RKO (cell line): ENCODE data around the gene CLCN5.
A peak's percentile ranks its signal among the peaks of the same experiment; 100 is the strongest.

Experiments used
- DNase-seq: peaks from one replicate; pipeline ENCODE4 v3.0.0-alpha.2; 2016; ENCODE audit warnings: low spot score

The CLCN5 gene

GRCh38 chrX:50088645-50089044 is 166.2 kb downstream of the CLCN5 start:
- no peak for DNase-seq

DNA sequence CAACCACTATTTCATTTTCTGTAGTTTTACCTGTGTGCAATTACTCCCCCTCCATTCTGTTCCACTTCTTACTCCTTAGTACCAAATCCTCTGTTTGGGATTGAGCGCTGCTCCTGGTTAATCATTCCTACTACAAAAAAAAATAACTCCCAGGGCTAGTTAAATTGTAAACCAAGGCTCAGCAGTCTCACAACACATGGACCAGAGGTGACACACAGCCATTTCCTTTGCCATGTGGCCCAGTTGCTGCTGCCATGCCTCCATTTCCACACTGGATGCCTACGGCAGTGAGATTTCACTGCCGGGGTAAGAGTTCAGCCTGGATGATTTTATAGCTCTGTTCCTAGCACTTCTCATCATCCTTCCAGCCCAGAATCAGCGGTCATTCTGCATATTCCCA is 171.2 kb downstream of the CLCN5 start:
- DNase-seq, result no peak

DNA sequence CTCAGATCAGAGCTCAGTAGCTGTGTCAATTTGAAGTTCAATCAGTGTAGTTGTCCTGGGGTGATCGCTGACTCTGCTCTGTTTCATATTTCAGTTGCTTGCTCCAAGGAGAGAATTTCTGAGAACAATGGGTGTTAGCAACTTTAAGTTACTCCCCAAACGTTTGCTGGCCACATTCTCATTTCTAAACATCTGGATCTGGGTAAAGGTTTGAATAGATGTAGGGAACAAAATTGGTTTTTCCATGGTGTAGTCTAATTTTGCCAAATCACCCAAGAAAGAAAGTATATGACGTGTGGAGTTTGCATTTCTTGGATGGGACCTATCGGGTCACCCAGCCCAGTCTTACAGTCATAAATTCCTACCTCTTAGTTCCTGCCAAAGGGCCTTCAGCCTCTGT is 174.7 kb downstream of the CLCN5 start:
- DNase-seq, result no peak

DNA sequence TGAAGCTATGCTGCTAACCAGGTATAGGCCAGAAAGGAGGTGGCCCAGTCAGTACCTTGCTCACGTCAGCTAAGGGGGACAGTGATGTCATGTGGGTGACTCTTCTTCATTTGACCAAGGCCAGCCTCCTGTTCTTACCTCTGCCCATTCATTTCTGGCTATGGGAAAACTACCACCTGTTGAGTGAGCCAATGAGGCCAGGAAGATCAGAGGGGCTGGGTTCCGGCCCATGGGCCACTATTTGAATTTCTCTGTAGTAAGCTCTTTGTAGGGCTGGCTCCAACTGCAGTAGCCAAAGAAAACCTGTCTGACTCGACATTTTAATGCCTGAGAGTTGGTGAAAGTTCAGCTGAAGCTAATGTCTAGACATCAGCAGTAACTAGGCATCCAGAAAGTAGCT is 175.8 kb downstream of the CLCN5 start:
- no peak for DNase-seq

- DNase-seq, result no peak
Measured at GRCh38 chrX:50098749-50099148, 176.4 kb downstream of the CLCN5 start.

- no peak for DNase-seq
Measured at GRCh38 chrX:50099331-50099730, 176.9 kb downstream of the CLCN5 start.

DNA sequence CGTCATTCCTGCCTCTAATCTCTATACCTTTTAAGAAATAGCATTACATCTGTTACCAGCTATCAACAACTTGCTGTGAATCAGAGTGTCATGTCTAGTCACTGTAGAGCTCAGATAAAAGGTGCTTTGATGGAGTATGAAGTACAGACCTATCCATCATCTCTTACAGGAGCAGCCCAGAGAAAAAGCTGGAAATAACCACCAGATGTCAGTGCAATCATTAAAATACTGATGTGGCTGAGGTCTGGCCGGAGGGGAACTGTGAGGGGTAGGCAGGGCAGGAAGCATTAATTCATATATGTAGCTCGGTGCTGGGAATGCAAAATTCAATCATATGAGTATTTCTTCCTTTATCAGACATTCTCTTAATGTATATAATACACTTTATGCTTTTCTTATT is 177.8 kb downstream of the CLCN5 start:
- peak; percentile 29 for DNase-seq

DNA sequence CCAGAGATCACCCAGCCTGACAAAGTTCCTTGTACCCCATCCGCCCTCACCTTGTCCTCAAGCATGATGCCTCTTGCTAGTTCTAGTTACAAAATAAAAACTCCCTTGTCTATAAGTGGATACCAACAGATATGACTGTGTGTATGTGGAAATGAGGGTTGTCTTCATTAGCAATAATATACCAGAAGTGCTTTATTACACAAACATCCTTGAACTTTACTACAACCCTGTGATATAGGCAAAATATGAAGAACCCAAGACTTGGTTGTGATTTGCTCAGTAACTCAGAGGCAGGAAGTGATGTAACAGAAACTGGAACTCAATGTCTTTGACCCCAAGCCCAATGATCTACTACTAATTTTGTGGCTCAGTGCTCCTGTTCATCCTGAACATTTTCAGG is 180.8 kb downstream of the CLCN5 start:
- no peak for DNase-seq

DNA sequence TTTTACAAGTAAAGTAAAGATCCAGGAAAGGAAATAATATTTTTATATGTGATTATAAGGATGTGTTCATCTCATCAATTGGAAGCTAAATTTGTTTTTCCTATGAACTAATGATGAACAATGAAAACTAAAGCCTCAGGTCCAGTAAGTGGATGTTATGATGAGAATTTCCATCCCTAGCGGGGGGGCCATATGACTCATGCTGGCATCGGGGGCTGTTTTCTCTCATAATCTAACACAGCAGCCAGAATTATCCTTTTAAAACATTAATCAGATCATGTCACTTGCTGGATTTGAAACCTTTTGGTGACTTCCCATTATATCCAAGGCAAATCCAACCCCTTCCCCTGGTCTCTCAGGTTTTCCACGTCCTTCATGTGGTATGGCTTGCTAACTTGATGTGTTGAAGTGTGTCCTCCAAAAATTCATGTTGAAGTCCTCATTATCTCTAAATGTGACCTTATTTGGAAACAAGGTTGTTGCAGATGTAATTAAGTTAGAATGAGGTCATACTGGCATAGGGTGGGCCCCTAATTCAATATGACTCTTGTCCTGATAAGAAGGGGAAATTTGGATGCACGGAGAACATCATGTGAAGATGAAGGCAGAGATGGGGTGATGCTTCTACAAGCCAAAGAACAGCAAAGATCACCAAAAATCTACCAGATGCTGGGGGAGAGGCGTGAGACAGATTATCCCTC is 181.6 kb downstream of the CLCN5 start:
- DNase-seq, result no peak

DNA sequence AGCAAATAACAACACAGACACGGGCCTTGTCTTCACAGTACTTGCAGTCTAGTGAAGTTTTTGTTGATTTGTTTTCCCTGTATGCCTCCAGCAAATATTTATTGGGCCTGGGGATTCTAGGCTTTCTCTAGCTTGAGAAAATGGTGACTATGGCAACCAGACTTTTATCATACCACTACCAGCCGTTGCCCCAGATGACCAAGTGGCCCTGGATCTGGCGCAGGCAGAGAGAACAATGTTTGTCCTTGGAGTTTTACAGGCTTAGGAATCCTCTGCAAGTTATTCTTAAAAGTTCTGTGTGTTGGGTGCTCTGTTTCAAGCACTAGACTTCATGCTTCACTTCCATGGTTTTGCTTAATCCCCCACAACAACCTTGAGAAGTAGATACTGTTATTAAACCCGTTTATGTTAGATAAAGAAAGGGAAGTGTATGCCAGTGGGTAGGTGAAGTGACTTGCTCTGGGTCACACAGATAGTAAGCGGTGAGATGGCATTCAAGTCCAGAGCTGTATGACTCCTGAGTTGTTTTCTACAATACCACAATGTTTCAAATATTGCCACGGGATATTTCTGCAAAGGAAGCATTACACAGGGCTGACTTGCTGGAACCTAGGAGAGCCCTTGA is 183.8 kb downstream of the CLCN5 start:
- no peak for DNase-seq

DNA sequence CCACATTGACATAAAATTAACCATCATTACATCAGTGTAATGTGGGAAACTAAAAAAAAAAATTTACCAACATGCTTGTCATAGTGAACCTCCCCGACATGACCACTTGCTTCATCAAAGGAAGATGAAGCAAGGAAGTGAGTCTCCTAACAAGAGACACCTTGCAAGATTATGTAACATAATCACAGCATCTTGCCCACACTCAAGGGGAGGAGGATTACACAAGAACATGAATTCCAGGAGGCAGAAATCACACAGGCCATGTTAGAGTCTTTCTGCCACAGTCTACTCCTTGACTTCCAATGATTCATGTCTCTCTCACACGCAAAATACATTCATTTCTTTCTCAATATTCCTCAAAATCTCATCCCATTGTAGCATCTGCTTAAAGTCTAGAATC is 185.1 kb downstream of the CLCN5 start:
- DNase-seq, result no peak

- no peak for DNase-seq
Measured at GRCh38 chrX:50108264-50108663, 185.9 kb downstream of the CLCN5 start.

GRCh38 chrX:50111742-50112141 is 189.3 kb downstream of the CLCN5 start:
- DNase-seq, result no peak

GRCh38 chrX:50114113-50114512 is 191.7 kb downstream of the CLCN5 start:
- DNase-seq, result no peak

DNA sequence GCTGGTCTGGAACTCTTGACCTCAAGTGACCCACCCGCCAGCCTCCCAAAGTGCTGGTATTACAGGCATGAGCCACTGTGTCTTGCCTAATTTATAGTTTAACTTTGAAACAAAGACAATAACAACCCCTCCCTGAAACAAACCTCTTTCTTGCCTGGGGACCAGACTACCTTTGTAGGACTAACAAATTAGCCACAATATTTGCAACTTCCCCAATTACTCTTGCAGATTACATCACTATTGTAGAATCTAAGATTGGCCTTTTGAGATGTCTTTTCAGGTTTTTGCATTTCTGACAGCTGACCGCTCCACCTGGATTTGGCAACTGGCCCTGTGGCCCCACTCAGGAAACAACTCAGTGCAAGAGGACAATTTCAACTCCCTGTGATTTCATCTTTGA is 193.6 kb downstream of the CLCN5 start:
- no peak for DNase-seq

- DNase-seq, result no peak
Measured at GRCh38 chrX:50117476-50117875, 195.1 kb downstream of the CLCN5 start.

GRCh38 chrX:50125480-50125879 is 203.1 kb downstream of the CLCN5 start:
- DNase-seq, result no peak

GRCh38 chrX:50147972-50148371 is 225.6 kb downstream of the CLCN5 start:
- DNase-seq, result no peak
